GM13977 (cell line): ENCODE measurements around the gene NRCAM.

Source experiments
- DNase-seq: peaks from one replicate; pipeline ENCODE4 v3.0.0; 2012; ENCODE audit warnings: low spot score
- CTCF ChIP-seq: IDR thresholded peaks from 2 replicates; pipeline ENCODE4 v1.5.1; 2012; ENCODE audit warnings: mild to moderate bottlenecking, control low read depth; ENCODE audit not compliant: insufficient read depth; ENCODE audit errors: extremely low read depth, missing control alignments
- in situ Hi-C: fragments of 300-500 bp; cut with MboI; formaldehyde crosslinking; loops from one replicate; pipeline ENCODE4 v1.12.0; 2022; ENCODE audit warnings: low sequenced_read_pairs, low pct_unique_long_range_greater_than_20kb, mixed read lengths, inconsistent platforms; ENCODE audit not compliant: unreplicated experiment

Gene NRCAM

GRCh38 chr7:108152198-108152597 lies 304.0 kb downstream of the NRCAM start:
- in situ Hi-C loops = no loop called here
- no peak for DNase-seq
- TF ChIP-seq CTCF = no peak

- in situ Hi-C loops = no loop called here
- no peak for TF ChIP-seq CTCF
These were observed 306.3 kb downstream of the NRCAM start for GRCh38 chr7:108149908-108150307.

DNA sequence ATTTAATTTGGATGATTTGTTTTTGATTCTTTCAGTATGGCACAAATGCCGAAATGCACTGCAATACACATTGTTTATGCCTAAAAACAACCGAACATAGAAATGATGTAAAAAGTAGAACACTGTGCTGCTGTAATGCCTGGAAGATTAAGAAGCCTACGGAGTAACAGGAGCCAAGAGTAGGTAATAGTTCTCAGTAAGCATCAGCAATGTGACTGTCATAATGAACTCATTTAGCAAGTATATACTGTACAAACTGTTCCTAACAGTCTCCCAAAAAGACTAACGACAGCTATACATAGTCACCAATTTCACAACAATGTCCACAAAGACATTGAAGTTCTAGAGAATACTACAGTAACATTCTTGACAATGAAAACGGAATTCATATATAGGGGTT lies 307.1 kb downstream of the NRCAM start:
- in situ Hi-C loops = no loop called here
- DNase-seq = no peak
- no peak for TF ChIP-seq CTCF

More at GRCh38 chr7:108149908-108150307, 306.3 kb downstream of the NRCAM start:
- no peak for DNase-seq

GRCh38 chr7:108147031-108147563 lies 309.1 kb downstream of the NRCAM start:
- no peak for DNase-seq
- in situ Hi-C loops = no loop called here
- TF ChIP-seq CTCF = no peak

DNA sequence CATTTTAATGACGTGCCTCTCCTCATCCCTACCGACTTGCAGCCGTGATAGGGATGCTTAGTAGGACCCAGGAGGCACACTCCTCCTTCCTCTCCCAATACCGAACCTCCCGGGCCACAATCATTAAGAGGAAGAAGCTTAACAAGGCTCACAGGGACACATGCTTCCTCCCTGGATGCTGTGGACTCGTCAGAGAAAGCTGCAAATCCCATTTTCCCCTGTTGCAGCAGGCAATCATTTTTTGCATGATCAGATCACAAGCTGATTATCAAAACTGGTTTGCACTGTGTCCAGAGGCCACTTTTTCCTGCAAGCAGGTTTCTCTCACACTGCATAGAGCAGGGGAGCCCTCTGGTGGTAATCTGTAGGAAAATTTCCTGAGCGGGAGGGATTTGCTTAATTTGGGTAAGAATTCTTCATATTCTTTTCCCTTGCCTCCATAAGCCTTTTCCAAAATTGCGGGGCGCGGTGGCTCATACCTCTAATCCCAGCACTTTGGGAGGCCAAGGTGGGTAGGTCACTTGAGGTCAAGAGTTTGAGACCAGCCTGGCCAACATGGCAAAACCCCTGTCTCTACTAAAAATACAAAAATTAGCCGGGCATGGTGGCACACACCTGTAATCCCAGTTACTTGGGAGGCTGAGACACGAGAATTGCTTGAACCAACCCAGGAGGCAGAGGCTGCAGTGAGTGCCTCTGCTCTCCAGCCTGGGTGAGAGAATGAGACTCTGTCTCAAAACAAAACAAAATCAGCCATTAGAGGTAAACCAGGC lies 310.0 kb downstream of the NRCAM start:
- TF ChIP-seq CTCF = peak; percentile 81
- no peak for DNase-seq
- in situ Hi-C loops = no loop called here

DNA sequence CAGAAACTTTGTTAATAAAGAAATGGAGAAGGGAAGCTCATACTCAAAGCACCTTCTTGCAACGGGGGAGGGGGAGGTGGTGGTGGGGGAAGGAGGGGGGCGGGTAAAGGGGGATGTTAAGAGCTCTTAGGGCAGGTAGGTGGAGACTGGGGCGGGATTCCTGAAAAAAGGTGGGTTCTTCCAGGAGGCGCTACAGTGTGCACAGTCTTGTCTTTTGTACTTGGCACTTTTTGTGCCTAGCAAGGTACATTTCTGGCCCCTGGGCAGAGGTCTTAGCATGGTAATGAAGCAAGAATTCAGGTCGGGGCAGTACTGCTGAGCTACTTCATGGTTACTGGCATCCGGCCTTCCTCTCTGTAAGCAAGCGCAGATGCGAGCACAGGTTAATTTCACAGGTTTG lies 310.8 kb downstream of the NRCAM start:
- TF ChIP-seq CTCF = no peak
- DNase-seq = no peak
- in situ Hi-C loops = no loop called here
